Esophagus muscularis mucosa (tissue), 4 donors: ENCODE results near the gene IPO7. TPM values are rescaled to one million over a fixed set of nuclear protein-coding genes. Genes with fewer than 3 reads are reported as not detected.
"Not testable (repeated sequence)": the region's sequence is repeated elsewhere in the genome, so short reads cannot be mapped to it uniquely, and the experiment has no call there.

Source experiments
- DNase-seq: peaks from one replicate; pipeline ENCODE4 v3.0.0-alpha.2; 2017; ENCODE audit errors: extremely low spot score
- H3K27ac ChIP-seq, 4 donors: fragments of 200-600 bp; sonication (generic); replicated peaks in 1 of 4; 1 replicate in 3 of 4; 2 replicates in 1 of 4; pipeline ENCODE4 v1.5.1; 2016 to 2019; ENCODE audit warnings: mild to moderate bottlenecking in 1 of 4
- H3K27me3 ChIP-seq, 4 donors: fragments of 200-600 bp; sonication (generic); one replicate each; pipeline versions ENCODE4 v1.5.1 to v1.6.0; 2016 to 2019
- H3K36me3 ChIP-seq, 4 donors: fragments of 200-600 bp; sonication (generic); one replicate each; pipeline ENCODE4 v1.5.1; 2016 to 2019
- H3K4me1 ChIP-seq, 4 donors: fragments of 200-600 bp; sonication (generic); one replicate each; pipeline ENCODE4 v1.5.1; 2016 to 2019
- H3K4me3 ChIP-seq, 4 donors: fragments of 200-600 bp; sonication (generic); 1 replicate in 2 of 4; 2 replicates in 2 of 4; pipeline ENCODE4 v1.5.1; 2016 to 2019; ENCODE audit warnings: mild to moderate bottlenecking in 4 of 4, moderate library complexity in 1 of 4
- H3K9me3 ChIP-seq, 4 donors: fragments of 200-600 bp; sonication (generic); 1 replicate in 3 of 4; 2 replicates in 1 of 4; pipeline ENCODE4 v1.5.1; 2016 to 2019
- CTCF ChIP-seq, 3 experiments: fragments of 200-600 bp in 2 of 3; fragments of 450-650 bp in 1 of 3; sonication (generic) in 2 of 3; IDR thresholded peaks; one replicate each; pipeline ENCODE4 v1.5.1; 2017 to 2019; ENCODE audit warnings: antibody characterized with exemption in 3 of 3, mild to moderate bottlenecking in 2 of 3, moderate library complexity in 1 of 3
- EP300 ChIP-seq: sonication (generic); formaldehyde crosslinking; IDR thresholded peaks from one replicate; pipeline ENCODE4 v1.6.1; 2017; ENCODE audit warnings: antibody characterized with exemption
- POLR2A ChIP-seq: fragments of 450-650 bp; IDR thresholded peaks from one replicate; pipeline ENCODE4 v1.6.1; 2017; ENCODE audit warnings: antibody characterized with exemption, moderate library complexity, mild to moderate bottlenecking, low read depth
- POLR2AphosphoS5 ChIP-seq, 2 donors: sonication (generic); formaldehyde crosslinking; IDR thresholded peaks; one replicate each; pipeline ENCODE4 v1.6.1; 2017; ENCODE audit warnings: antibody characterized with exemption in 2 of 2
- WGBS: methylation state at CpG from one replicate; pipeline ENCODE4 v1.1.5; 2018; 5-methylcytosine and 5-hydroxymethylcytosine counted together
- intact Hi-C: fragments of 100-400 bp; cut with DNase I; formaldehyde crosslinking; loops from one replicate; pipeline ENCODE4 v1.15.1; 2023
- total RNA-seq, 4 donors: library from RNA; depleted of rRNA; stranded (reverse); fragments of >200 nt; gene quantifications; one replicate each; pipeline versions ENCODE4 v1.1.0 to v1.2.1, GENCODE V29; 2016

The IPO7 gene
- total RNA-seq, 4 donors from 2014 or later = 131 to 186 (median 150) TPM

- H3K9me3 ChIP-seq = peaks cover 0 to 8% (median 2%) of the 10 kb centered on the region in 4 donors
- DNase-seq = no peak
- intact Hi-C loops = no loop called here
- 96% methylated on average over 8 of the region's 9 CpGs for whole genome bisulfite sequencing
- TF ChIP-seq POLR2A (no peak), CTCF (IDR thresholded peaks at IDR 0.05) (no peak), EP300 (no peak), POLR2AphosphoS5 (IDR thresholded peaks at IDR 0.05) (no peak)
- no peak overlapping the region for H3K27ac ChIP-seq
- H3K4me1 ChIP-seq = no peaks in the 10 kb centered on the region
- peaks cover 3 to 32% (median 29%) of the 10 kb centered on the region in 4 donors for H3K36me3 ChIP-seq
- no peaks in the 10 kb centered on the region for H3K27me3 ChIP-seq
- H3K4me3 ChIP-seq = no peak overlapping the region
These were observed 64.3 kb downstream of the IPO7 start for GRCh38 chr11:9448576-9449352.

DNA sequence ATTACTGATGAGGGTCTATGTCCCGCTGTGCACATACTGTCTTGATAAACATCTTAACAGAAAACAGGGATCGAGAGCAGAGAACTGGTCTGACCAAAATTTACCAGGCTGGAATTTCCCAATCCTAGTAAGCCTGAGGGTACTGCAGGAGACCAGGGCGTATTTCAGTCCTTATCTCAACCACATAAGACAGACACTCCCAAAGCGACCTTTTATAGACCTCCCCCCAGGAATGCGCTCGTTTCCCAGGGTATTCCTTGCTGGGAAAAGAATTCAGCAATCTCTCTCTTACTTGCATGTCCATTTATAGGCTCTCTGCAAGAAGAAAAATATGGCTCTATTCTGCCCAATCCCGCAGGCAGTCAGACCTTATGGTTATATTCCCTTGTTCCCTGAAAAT is 67.6 kb downstream of the IPO7 start:
- H3K4me1 ChIP-seq, H3K9me3 ChIP-seq, DNase-seq, H3K4me3 ChIP-seq, H3K27me3 ChIP-seq, H3K36me3 ChIP-seq, H3K27ac ChIP-seq, intact Hi-C loops: not testable (repeated sequence)
- WGBS = 87% methylated on average over 7 of the region's 7 CpGs

GRCh38 chr11:9455722-9456121 is 71.3 kb downstream of the IPO7 start:
- peaks cover 0 to 8% (median 2%) of the 10 kb centered on the region in 4 donors for H3K9me3 ChIP-seq
- no peak overlapping the region for H3K27ac ChIP-seq
- no peaks in the 10 kb centered on the region for H3K27me3 ChIP-seq
- WGBS = 96% methylated on average over 5 of the region's 5 CpGs
- H3K36me3 ChIP-seq = no peaks in the 10 kb centered on the region
- H3K4me3 ChIP-seq = no peak overlapping the region
- DNase-seq = no peak
- peaks cover 6 to 9% (median 7%) of the 10 kb centered on the region in 4 donors for H3K4me1 ChIP-seq
- intact Hi-C loops = no loop called here
- no peak for TF ChIP-seq EP300
- TF ChIP-seq POLR2AphosphoS5 (IDR thresholded peaks at IDR 0.05) = no peak

GRCh38 chr11:9459667-9460321 is 75.3 kb downstream of the IPO7 start:
- Histone ChIP-seq H3K4me1 (peaks cover 22 to 35% (median 28%) of the 10 kb centered on the region in 4 donors), H3K27me3 (no peaks in the 10 kb centered on the region), H3K36me3 (no peaks in the 10 kb centered on the region), H3K4me3 (peak overlapping the region; percentile 73 to 94 (median 78)), H3K9me3 (no peaks in the 10 kb centered on the region), H3K27ac (peak overlapping the region; percentile 94 to 99 (median 97))
- intact Hi-C loops = loop anchor here (5.0 to 10.0 kb wide), 2 partner anchors 145 to 197 kb away; partner anchors contain the start of gene TMEM41B
- TF ChIP-seq CTCF (IDR thresholded peaks at IDR 0.05) = no peak
- no peak for TF ChIP-seq POLR2A
- no peak for TF ChIP-seq EP300
- TF ChIP-seq POLR2AphosphoS5 (IDR thresholded peaks at IDR 0.05) = no peak
- no peak for DNase-seq
- WGBS = 1% methylated on average over 23 of the region's 23 CpGs

DNA sequence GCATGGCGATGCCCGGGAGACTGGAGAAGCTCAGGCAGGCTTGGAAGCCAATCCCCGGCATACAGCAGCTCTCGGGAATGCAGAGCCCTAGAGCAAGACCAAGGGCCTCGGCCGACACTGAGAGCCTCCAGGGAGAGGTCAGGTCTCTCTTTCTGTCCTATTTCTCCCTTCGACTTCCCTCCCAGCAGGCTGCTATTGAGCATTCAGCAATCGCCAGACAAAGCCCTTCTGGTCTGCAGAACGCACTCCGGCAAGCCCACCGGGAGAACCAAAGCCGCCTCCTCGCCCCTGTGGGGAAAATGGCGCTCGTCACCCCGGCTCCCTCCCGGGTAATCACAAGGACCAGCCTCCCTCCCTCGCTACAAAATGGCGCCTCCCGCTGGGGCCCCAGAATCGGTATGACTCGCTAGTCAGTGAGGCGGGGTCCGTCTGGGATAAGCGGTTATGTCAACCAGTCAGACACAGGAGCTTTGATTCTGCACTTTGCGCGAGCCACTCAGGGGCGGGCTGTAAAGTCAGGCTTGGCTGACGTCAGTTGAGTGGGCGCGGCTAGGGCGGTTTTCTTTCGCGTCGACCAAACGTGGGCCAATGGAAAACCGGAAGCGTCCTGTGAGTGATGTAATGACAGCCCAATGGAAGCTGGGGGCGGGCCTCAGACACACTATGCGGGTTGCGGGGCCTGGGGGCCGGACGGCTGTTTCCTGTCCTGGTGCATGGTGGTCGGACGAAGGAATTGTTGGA is 76.0 kb downstream of the IPO7 start, which contains the start of gene ZNF143:
Gene ZNF143 (plus strand): TSS at position 691 of the 741 bp plus-strand sequence. CDS start 10,297 bp downstream, outside the sequence.
- intact Hi-C loops = loop anchor here (5.0 to 10.0 kb wide), 2 partner anchors 146 to 198 kb away; partner anchors contain the start of gene TMEM41B
- under 1% methylated on average over 36 of the region's 45 CpGs for WGBS
- DNase-seq = peak; percentile 100
- Histone ChIP-seq H3K27ac (peak within 1 kb of the TSS; percentile 94 to 99 (median 97)), H3K4me1 (peaks cover 22 to 35% (median 28%) of the 10 kb centered on the region in 4 donors), H3K4me3 (peak within 1 kb of the TSS; percentile 73 to 94 (median 78)), H3K36me3 (no peaks in the 10 kb centered on the region), H3K9me3 (no peaks in the 10 kb centered on the region), H3K27me3 (no peaks in the 10 kb centered on the region)
- peak; percentile 96 to 99 for TF ChIP-seq POLR2AphosphoS5 (IDR thresholded peaks at IDR 0.05)
- TF ChIP-seq CTCF (IDR thresholded peaks at IDR 0.05) = peak in 1 of 3 experiments; percentile 35
- no peak for TF ChIP-seq EP300
- peak; percentile 98 for TF ChIP-seq POLR2A
